Smooth muscle cell (in vitro differentiated cells): ENCODE results near the gene ADRM1. TPM values are rescaled to one million over a fixed set of nuclear protein-coding genes. Genes with fewer than 3 reads are reported as not detected.

ENCODE experiments used
- DNase-seq: peaks from one replicate; lab custom pipeline; 2025; ENCODE audit not compliant: unreplicated experiment; lab: John Stamatoyannopoulos, UW
- H2AFZ ChIP-seq: fragments of 200-600 bp; sonication (generic); 2 replicates; pipeline ENCODE4 v1.6.0; 2016; ENCODE audit warnings: antibody characterized with exemption, low read depth, mild to moderate bottlenecking
- H3F3A ChIP-seq: fragments of 200-600 bp; sonication (generic); 2 replicates; pipeline ENCODE4 v1.6.0; 2017; ENCODE audit warnings: antibody characterized with exemption, low read depth
- H3K27ac ChIP-seq: fragments of 200-600 bp; sonication (generic); 2 replicates; pipeline ENCODE4 v1.5.1; 2016; ENCODE audit warnings: low read depth, mild to moderate bottlenecking
- H3K27me3 ChIP-seq: fragments of 200-600 bp; sonication (generic); 2 replicates; pipeline ENCODE4 v1.6.1; 2016; ENCODE audit warnings: low read depth, mild to moderate bottlenecking
- H3K36me3 ChIP-seq: fragments of 200-600 bp; sonication (generic); 2 replicates; pipeline ENCODE4 v1.5.1; 2016; ENCODE audit warnings: low read depth
- H3K4me1 ChIP-seq: fragments of 200-600 bp; sonication (generic); 2 replicates; pipeline ENCODE4 v1.5.1; 2016; ENCODE audit warnings: low read depth
- H3K4me2 ChIP-seq: fragments of 200-600 bp; sonication (generic); 2 replicates; pipeline ENCODE4 v1.6.0; 2016; ENCODE audit warnings: mild to moderate bottlenecking
- H3K4me3 ChIP-seq: fragments of 200-600 bp; sonication (generic); 2 replicates; pipeline ENCODE4 v1.5.1; 2016; ENCODE audit warnings: mild to moderate bottlenecking
- H3K79me2 ChIP-seq: fragments of 200-600 bp; sonication (generic); 2 replicates; pipeline ENCODE4 v1.6.0; 2016; ENCODE audit warnings: low read depth, mild to moderate bottlenecking
- H3K9ac ChIP-seq: fragments of 200-600 bp; sonication (generic); 2 replicates; pipeline ENCODE4 v1.6.0; 2016; ENCODE audit warnings: low read depth
- H3K9me3 ChIP-seq: fragments of 200-600 bp; sonication (generic); replicated peaks from 2 replicates; pipeline ENCODE4 v1.5.1; 2016; ENCODE audit warnings: low read depth
- H4K20me1 ChIP-seq: fragments of 200-600 bp; sonication (generic); 2 replicates; pipeline ENCODE4 v1.6.0; 2016; ENCODE audit warnings: low read depth
- WGBS: methylation state at CpG from one replicate; pipeline ENCODE4 v1.1.7; 2016; ENCODE audit warnings: low lambda C conversion rate; 5-methylcytosine and 5-hydroxymethylcytosine counted together
- polyA plus RNA-seq: library from polyadenylated mRNA; unstranded; fragments of >200 nt; fragmentation: Nextera tagmentation; extraction: Ambion mirVana; gene quantifications from 2 replicates; pipeline ENCODE4 v1.2.1, GENCODE V29; 2016
- total RNA-seq: library from RNA; depleted of rRNA; stranded (reverse); fragments of >200 nt; gene quantifications from 2 replicates; pipeline ENCODE4 v1.2.3, GENCODE V29; 2014
- TF ChIP-seq, protein P1 (sequence below): fragments of 200-600 bp; sonication (generic); IDR thresholded peaks from 2 replicates; pipeline ENCODE4 v1.5.1; 2017; ENCODE audit warnings: borderline replicate concordance, mild to moderate bottlenecking, antibody characterized with exemption; ENCODE audit not compliant: insufficient read depth, poor library complexity, severe bottlenecking

Gene ADRM1
- total and polyA plus RNA-seq, 2 experiments from 2014 or later: 101 to 121 TPM

GRCh38 chr20:62293111-62293784 is 9.5 kb upstream of the ADRM1 start:
- 98% methylated on average over 20 of the region's 20 CpGs for WGBS
- Histone ChIP-seq H3K27me3 (no peaks in the 10 kb centered on the region), H3K9me3 (no peaks in the 10 kb centered on the region), H3K79me2 (no peaks in the 10 kb centered on the region), H3K27ac (no peak overlapping the region), H3K4me2 (no peak overlapping the region), H3K9ac (no peak overlapping the region), H3K36me3 (no peaks in the 10 kb centered on the region), H3F3A (no peaks in the 10 kb centered on the region), H3K4me1 (no peaks in the 10 kb centered on the region), H4K20me1 (no peaks in the 10 kb centered on the region), H2AFZ (no peak overlapping the region), H3K4me3 (no peak overlapping the region)
- no peak for DNase-seq
- TF ChIP-seq, protein P1, sequence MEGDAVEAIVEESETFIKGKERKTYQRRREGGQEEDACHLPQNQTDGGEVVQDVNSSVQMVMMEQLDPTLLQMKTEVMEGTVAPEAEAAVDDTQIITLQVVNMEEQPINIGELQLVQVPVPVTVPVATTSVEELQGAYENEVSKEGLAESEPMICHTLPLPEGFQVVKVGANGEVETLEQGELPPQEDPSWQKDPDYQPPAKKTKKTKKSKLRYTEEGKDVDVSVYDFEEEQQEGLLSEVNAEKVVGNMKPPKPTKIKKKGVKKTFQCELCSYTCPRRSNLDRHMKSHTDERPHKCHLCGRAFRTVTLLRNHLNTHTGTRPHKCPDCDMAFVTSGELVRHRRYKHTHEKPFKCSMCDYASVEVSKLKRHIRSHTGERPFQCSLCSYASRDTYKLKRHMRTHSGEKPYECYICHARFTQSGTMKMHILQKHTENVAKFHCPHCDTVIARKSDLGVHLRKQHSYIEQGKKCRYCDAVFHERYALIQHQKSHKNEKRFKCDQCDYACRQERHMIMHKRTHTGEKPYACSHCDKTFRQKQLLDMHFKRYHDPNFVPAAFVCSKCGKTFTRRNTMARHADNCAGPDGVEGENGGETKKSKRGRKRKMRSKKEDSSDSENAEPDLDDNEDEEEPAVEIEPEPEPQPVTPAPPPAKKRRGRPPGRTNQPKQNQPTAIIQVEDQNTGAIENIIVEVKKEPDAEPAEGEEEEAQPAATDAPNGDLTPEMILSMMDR: no peak

DNA sequence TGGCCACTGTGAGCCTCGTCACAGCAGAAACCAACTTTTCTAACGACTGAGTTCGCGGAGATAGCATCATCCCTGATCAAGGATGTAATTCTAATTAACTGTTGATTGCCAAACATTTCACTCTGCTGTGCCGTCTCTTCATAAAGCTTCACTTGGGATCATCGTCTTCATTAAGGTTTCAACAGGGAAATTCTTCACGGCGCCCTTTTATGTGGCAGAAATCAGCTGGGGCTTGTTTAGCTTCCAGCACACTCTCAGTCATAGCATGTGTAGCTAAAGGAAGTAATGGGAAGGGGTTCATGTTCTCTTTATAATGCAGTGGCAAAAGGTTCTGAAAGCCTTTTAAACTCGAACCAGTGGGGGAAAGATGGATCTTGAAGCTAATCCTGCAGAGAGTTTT is 8.9 kb upstream of the ADRM1 start:
- H3K27me3 ChIP-seq: no peaks in the 10 kb centered on the region
- no peaks in the 10 kb centered on the region for H4K20me1 ChIP-seq
- H3K27ac ChIP-seq: no peak overlapping the region
- no peak overlapping the region for H3K4me2 ChIP-seq
- no peaks in the 10 kb centered on the region for H3K36me3 ChIP-seq
- no peaks in the 10 kb centered on the region for H3K4me1 ChIP-seq
- TF ChIP-seq, protein P1: no peak
- H3K79me2 ChIP-seq: no peaks in the 10 kb centered on the region
- no peak overlapping the region for H2AFZ ChIP-seq
- no peak overlapping the region for H3K4me3 ChIP-seq
- H3F3A ChIP-seq: no peaks in the 10 kb centered on the region
- no peak overlapping the region for H3K9ac ChIP-seq
- 93% methylated on average over 9 of the region's 9 CpGs for WGBS
- DNase-seq: no peak
- no peaks in the 10 kb centered on the region for H3K9me3 ChIP-seq

GRCh38 chr20:62294516-62294915 is 8.3 kb upstream of the ADRM1 start:
- WGBS: 96% methylated on average over 17 of the region's 17 CpGs
- H3K79me2 ChIP-seq: no peaks in the 10 kb centered on the region
- H3K4me2 ChIP-seq: no peak overlapping the region
- H3K4me1 ChIP-seq: no peaks in the 10 kb centered on the region
- H2AFZ ChIP-seq: no peak overlapping the region
- DNase-seq: no peak
- H4K20me1 ChIP-seq: no peaks in the 10 kb centered on the region
- H3K9ac ChIP-seq: no peak overlapping the region
- no peak overlapping the region for H3K27ac ChIP-seq
- no peaks in the 10 kb centered on the region for H3K36me3 ChIP-seq
- no peaks in the 10 kb centered on the region for H3K27me3 ChIP-seq
- no peak overlapping the region for H3K4me3 ChIP-seq
- no peaks in the 10 kb centered on the region for H3K9me3 ChIP-seq
- TF ChIP-seq, protein P1: no peak
- H3F3A ChIP-seq: no peaks in the 10 kb centered on the region
